Measurements from ENCODE around the gene JUN. TPM values are rescaled to one million over a fixed set of nuclear protein-coding genes. Genes with fewer than 3 reads are reported as not detected.

JUN gene
- total RNA-seq, 4 donors from 2014 or later: 64.2 to 121 (median 85.9) TPM

DNA sequence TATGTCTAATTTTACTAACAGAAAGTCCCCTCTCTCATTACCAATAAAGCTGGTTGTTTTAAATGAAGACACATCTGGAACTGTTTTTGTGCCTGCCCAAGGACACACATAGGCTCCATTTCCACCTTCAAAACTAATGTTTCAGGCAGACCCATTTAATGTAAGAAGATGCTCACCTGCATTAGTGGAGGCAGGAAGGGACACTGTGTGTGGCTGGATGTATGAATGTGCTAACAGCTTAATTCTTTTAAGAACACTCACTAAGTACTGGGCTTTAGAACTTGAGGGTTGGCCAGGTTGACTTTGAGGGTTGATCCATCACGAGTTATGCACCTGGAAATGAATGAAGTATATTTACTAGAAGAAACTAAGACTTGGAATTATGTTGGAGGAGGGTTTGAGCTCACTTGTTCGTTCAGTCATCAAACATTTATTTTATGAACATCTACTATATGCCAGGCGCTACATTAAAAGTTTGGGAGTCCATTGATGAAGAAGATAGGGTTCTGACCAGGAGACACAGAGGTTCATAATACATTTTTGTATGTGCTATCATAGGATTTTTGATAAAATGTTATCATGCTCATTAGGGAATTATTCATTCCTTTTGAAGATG lies 5.4 kb downstream of the JUN start:
- TF ChIP-seq, protein P1, sequence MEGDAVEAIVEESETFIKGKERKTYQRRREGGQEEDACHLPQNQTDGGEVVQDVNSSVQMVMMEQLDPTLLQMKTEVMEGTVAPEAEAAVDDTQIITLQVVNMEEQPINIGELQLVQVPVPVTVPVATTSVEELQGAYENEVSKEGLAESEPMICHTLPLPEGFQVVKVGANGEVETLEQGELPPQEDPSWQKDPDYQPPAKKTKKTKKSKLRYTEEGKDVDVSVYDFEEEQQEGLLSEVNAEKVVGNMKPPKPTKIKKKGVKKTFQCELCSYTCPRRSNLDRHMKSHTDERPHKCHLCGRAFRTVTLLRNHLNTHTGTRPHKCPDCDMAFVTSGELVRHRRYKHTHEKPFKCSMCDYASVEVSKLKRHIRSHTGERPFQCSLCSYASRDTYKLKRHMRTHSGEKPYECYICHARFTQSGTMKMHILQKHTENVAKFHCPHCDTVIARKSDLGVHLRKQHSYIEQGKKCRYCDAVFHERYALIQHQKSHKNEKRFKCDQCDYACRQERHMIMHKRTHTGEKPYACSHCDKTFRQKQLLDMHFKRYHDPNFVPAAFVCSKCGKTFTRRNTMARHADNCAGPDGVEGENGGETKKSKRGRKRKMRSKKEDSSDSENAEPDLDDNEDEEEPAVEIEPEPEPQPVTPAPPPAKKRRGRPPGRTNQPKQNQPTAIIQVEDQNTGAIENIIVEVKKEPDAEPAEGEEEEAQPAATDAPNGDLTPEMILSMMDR (IDR thresholded peaks at IDR 0.05; ENCODE audit: low read depth): no peak

DNA sequence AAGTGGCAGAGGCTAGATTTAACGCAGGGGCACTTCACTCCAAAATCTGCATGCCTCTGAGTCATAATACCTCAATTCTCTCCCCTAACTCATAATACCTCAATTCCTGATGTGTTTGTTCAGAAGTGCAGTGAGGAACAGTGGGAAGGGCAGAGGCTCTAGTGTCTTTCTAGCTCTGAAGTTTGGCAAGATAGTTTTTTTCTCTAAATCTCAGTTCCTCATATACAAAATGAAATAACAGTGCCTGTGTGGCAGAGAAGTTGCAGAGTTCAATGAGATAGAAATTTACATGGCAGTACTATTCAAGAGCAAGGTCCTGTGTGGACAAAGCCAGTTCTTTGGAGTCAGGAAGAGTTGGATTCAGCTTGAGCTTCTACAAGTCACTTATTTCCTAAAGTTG lies 9.8 kb downstream of the JUN start:
- TF ChIP-seq, protein P1 (IDR thresholded peaks at IDR 0.05; ENCODE audit: low read depth): no peak

DNA sequence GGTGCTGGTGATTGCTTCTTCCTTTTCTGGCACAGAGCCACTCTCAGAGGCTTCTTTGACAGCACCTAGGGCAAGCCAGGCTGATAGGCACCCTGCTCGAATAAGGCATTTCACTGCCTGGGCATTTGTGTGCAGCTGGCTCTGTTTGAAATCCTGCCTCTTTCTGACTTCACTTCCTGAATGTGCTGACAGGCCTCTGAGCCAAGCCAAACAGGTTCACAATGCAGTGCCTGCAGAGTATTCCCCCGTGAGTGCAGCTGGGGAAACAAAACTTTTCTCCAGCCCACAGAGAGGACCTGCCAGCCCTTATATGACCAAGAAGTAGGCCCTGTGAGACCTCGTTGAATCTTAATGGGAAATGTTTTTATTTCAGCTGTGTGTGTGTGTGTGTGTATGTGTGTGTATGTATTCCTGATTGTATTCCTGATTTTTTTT lies 10.4 kb downstream of the JUN start:
- TF ChIP-seq, protein P1 (IDR thresholded peaks at IDR 0.05; ENCODE audit: low read depth): no peak

DNA sequence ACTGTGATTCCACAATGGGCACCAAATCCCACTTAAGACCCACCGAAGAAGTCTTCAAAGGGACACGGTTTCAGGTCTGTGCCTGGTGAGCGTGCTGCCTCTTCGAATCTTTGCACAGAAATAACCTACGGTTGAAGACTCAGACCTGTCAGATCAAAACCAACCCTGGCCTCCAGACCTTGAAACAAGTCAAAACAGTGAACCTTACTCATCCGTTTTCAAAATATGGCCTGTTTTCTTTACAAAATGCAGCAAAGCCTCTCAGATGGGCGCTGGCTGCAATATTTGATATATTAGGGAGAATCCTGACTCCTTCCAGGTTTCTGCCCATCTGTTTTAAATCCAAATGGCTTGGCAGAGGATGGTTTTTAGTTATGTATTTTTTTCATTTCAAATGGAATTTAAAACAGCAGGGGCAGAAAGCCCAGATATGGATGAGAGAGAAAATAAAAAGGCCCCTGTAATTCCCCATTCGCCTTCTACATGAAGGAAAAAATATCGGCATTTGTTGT lies 14.0 kb downstream of the JUN start:
- TF ChIP-seq, protein P1 (IDR thresholded peaks at IDR 0.05; ENCODE audit: low read depth): no peak

DNA sequence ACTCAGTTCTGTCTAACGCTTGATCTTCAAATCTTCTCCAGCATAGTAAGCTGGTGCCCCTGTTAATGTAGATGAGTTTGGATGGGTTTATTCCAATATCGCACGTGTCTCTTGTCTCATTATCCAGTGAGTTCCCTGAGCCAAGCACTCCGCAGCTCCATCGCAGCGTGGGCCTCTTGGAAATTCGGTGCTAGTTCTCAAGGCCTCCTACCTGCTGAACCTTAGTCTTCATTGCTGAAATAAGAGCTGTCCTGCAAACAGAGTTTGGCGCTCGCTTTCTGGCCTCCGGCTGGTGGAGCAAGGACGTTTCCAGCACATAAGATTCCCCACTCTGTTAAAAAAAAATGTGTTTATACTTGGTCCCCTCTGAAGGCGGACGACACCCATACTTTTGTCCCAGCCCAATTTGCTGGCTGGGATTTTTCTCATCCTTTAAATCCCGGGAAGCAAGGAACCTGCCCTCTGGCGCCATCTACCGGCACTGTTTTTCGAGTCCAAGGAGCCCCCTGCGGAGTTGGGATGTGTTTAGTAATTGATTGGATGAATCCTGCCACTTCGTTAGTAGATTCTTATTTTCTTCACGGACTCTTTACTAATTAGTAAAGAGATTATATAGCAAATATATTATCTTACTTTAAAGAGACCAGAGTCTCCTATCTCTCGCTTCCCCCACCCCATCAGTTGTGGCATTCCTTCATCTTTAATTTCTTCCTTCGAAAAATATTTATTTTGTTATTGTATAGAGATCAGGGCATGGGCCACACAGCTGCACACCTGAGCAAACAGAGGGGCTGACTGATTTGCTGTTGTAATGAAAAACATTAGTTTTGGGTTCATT lies 14.7 kb downstream of the JUN start:
- TF ChIP-seq, protein P1 (IDR thresholded peaks at IDR 0.05; ENCODE audit: low read depth): no peak

DNA sequence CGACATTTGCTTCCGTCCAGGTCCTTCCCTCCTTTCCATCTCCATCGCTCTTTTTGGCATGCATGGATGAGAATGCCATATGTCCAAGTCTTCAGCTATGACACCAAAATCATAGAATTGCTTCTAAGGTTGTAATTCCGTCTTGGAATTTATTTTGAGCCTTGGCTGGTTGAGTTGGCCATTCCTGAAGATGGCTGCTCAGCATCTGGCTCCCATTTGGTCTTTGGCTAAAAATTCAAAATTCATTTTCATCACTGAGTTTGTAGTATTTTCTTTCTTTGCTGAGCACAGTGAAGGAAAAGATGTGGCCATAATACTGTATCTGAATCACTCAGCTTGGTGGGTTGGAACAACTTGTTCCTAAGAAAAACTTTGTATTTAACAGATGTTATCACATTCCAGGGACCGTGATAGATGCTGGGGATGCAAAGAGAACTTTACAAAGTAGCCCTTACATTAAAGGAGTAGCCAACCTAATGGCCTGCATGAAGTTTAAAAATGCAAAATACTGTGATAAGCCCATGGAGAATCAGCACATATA lies 15.6 kb downstream of the JUN start:
- TF ChIP-seq, protein P1 (IDR thresholded peaks at IDR 0.05; ENCODE audit: low read depth): no peak

DNA sequence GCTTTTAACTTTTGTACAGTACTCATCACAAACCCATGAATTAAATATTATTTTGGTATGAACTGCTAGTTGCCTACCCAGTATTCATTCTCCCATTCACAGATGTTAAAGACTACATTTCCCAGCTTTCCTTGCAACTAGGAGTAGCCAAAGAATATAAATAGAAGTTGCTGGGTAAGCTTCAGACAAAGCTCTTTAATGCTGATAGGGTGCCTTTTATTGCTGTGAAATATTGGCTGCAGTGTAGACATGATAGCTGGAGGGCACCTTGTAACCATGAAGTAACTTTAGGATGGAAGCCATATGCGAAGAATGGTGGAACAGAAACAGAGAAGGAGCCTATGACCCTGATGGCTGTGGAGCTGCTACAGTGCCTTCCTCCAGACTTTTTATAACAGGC lies 16.7 kb downstream of the JUN start:
- TF ChIP-seq, protein P1 (IDR thresholded peaks at IDR 0.05; ENCODE audit: low read depth): no peak
